PC-3 (cell line): ENCODE data around the gene DLG2.

Experiments used
- CTCF ChIP-seq: fragments of 300-600 bp; sonication (generic); conservative IDR thresholded peaks from 2 replicates; pipeline ENCODE4 v1.5.1; 2017; ENCODE audit warnings: antibody characterized with exemption, low read depth, mild to moderate bottlenecking, low read length
- EZH2 ChIP-seq: fragments of 300-600 bp; sonication (generic); IDR thresholded peaks from one replicate; pipeline ENCODE4 v1.6.1; 2017; ENCODE audit warnings: antibody characterized with exemption, mild to moderate bottlenecking, low read length; ENCODE audit not compliant: unreplicated experiment
- EZH2phosphoT487 ChIP-seq: fragments of 300-600 bp; sonication (generic); IDR thresholded peaks from 2 replicates; pipeline ENCODE4 v1.6.1; 2018; ENCODE audit warnings: mild to moderate bottlenecking, antibody characterized with exemption, low read length, borderline replicate concordance

- TF ChIP-seq EZH2 (no peak), CTCF (no peak), EZH2phosphoT487 (no peak)
Measured at GRCh38 chr11:85347291-85347690, 279.9 kb downstream of the DLG2 start.
